ENCODE results near the gene IL9.

The IL9 gene

DNA sequence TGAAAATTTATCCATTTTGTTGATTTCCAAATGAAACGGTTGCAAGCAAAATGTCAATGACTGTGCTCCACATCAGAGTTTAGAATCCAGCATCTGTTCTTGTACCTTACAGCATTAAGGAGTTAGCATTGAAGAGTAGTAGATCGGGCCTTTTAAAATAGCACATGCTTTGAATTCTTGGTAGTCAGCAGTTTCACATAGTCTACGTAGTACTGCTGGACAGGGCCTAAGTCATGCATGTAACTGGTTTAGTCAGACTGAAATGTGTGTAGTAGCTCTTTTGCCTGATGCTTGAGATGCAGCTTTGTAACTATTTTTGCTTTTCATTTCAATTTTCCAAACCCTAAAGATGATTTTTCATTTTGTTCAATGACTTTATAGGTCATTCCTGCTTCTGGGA lies 39.3 kb upstream of the IL9 start:
- no peak for DNase-seq (ENCODE audit: extremely low spot score)
- TF ChIP-seq, protein P1, sequence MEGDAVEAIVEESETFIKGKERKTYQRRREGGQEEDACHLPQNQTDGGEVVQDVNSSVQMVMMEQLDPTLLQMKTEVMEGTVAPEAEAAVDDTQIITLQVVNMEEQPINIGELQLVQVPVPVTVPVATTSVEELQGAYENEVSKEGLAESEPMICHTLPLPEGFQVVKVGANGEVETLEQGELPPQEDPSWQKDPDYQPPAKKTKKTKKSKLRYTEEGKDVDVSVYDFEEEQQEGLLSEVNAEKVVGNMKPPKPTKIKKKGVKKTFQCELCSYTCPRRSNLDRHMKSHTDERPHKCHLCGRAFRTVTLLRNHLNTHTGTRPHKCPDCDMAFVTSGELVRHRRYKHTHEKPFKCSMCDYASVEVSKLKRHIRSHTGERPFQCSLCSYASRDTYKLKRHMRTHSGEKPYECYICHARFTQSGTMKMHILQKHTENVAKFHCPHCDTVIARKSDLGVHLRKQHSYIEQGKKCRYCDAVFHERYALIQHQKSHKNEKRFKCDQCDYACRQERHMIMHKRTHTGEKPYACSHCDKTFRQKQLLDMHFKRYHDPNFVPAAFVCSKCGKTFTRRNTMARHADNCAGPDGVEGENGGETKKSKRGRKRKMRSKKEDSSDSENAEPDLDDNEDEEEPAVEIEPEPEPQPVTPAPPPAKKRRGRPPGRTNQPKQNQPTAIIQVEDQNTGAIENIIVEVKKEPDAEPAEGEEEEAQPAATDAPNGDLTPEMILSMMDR (IDR thresholded peaks at IDR 0.05; ENCODE audit: control extremely low read depth, extremely low read depth, low read depth, missing control alignments): no peak
- ChIA-PET CTCF (no interaction called here), POLR2A (no interaction called here)

- DNase-seq (ENCODE audit: extremely low spot score): no peak
- POLR2A ChIA-PET: no interaction called here
- CTCF ChIA-PET: no interaction called here
- TF ChIP-seq, protein P1 (IDR thresholded peaks at IDR 0.05; ENCODE audit: control extremely low read depth, extremely low read depth, low read depth, missing control alignments): no peak
Measured at GRCh38 chr5:135930949-135931295, 35.3 kb upstream of the IL9 start.

DNA sequence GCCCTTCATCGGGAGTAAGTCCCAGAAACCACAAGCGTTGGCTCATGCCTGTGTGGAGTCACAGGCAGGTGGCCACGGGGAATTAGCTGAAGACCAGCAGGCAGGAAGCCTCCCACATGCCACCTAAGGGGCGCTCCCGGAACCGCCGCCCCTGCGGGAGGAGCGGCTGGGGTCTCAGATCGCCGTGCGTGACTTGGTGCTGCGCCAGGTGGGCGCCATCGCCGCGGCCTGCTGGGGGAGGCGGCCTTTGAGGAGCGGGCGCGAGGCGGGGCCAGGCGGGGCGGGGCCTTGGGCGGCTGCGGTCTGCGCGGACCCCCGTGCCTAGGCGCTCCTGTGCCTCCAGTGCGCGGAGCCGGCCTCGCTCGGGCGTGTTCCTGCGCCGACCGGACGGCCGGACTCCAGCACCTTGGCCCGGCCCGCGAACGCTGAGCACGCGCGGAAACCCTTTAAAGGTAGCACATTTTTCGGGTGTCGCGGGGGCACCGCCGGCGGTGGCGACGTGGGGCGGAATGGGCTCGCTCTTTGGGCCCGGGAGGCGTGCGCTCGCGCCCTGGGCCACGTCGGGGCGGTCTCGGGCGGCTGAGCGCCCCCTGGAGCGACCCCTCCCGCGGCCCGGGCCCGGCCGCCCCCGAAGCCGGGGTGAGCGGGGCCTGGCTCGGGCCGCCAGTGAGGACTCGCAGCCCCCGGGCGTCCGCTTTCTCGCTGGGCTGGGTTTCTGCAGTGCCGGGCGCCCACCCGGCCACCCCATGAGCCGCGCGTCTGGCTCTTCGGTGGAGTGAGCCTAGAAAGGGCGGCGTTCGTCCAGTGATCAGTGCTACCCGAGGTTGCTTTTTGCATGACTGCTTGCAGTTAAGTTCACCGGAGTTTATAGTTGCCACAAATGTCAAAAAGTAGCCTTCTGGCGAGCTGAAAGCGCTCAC lies 34.6 kb upstream of the IL9 start:
- ChIA-PET CTCF (no interaction called here), POLR2A (no interaction called here)
- TF ChIP-seq, protein P1 (IDR thresholded peaks at IDR 0.05; ENCODE audit: control extremely low read depth, extremely low read depth, low read depth, missing control alignments): no peak
- DNase-seq (ENCODE audit: extremely low spot score): no peak

- POLR2A ChIA-PET: no interaction called here
- CTCF ChIA-PET: interaction anchor here (1.0 kb wide), 2 partner anchors 11 to 46 kb away, joined by 3 read pairs; no protein-coding TSS in a partner anchor
- TF ChIP-seq, protein P1 (IDR thresholded peaks at IDR 0.05; ENCODE audit: control extremely low read depth, extremely low read depth, low read depth, missing control alignments): no peak
Measured at GRCh38 chr5:135921388-135921787, 25.7 kb upstream of the IL9 start.

DNA sequence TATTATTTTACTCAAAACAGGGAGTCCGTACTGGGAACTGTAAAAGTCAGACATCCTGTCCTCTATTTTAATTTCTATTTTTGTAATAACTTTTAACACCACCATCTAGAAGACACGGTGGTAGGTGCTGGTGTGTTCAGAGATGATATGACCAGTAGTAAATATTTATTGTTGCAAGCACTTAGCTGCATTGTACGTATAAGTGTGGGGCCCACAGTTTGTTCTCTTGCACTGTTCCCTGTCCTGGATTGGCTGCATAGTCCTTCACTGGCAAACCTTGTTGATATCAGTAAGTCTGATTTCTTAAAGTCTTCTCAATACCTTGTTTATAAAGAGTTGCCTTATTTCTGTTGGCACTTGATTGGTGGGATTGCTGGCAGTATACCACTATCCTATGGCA lies 24.6 kb upstream of the IL9 start:
- TF ChIP-seq, protein P1 (IDR thresholded peaks at IDR 0.05; ENCODE audit: control extremely low read depth, extremely low read depth, low read depth, missing control alignments): no peak
- ChIA-PET CTCF (no interaction called here), POLR2A (no interaction called here)
- no peak for DNase-seq (ENCODE audit: extremely low spot score)

More at GRCh38 chr5:135921388-135921787, 25.7 kb upstream of the IL9 start:
- DNase-seq (ENCODE audit: extremely low spot score): no peak

- ChIA-PET CTCF (no interaction called here), POLR2A (no interaction called here)
- DNase-seq (ENCODE audit: extremely low spot score): no peak
- TF ChIP-seq, protein P1 (IDR thresholded peaks at IDR 0.05; ENCODE audit: control extremely low read depth, extremely low read depth, low read depth, missing control alignments): no peak
Measured at GRCh38 chr5:135916638-135917263, 21.1 kb upstream of the IL9 start.
